ENCODE results near the gene ABCG1. TPM values are rescaled to one million over a fixed set of nuclear protein-coding genes. Genes with fewer than 3 reads are reported as not detected.

Gene ABCG1
- total RNA-seq, 2 experiments from 2014 or later, result 16.7 to 17.3 TPM

DNA sequence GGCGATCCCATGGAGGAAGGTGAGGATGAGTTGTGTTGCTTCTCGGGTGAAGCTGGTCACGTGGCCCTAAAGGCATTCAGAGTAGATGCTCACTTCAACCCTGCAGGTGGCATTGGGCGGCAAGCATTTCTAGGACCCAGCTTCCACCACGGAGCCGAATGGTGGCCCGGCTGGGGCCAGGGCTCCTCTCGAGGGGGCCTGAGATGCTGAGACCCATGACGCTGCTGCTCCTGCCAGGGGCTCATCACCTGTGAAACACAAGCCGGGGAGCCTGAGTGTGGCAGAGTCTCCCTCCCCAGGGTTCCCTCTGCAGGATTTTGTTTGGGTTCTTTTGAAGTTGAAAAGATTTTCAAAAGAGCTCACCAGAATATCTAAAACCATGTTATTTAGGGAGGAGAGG is 41.2 kb downstream of the ABCG1 start:
- no peaks in the 10 kb centered on the region for H3K9me3 ChIP-seq (ENCODE audit: low read length)
- H2AFZ ChIP-seq (ENCODE audit: low read length), result no peak overlapping the region
- H3K79me2 ChIP-seq (ENCODE audit: insufficient read depth, low read depth, low read length), result peaks cover 11% of the 10 kb centered on the region; the same call in 1 of the 2 replicates
- DNase-seq (ENCODE audit: low spot score), result no peak
- H3K4me1 ChIP-seq (ENCODE audit: insufficient read depth, low read length, poor library complexity, severe bottlenecking), result peaks cover 30% of the 10 kb centered on the region
- CTCF ChIA-PET (ENCODE audit: unreplicated experiment), result no interaction called here
- no peak overlapping the region for H3K27ac ChIP-seq (ENCODE audit: low read depth, low read length, poor library complexity, severe bottlenecking)
- H3K4me2 ChIP-seq (ENCODE audit: low read length), result no peak overlapping the region
- TF ChIP-seq, protein P1, sequence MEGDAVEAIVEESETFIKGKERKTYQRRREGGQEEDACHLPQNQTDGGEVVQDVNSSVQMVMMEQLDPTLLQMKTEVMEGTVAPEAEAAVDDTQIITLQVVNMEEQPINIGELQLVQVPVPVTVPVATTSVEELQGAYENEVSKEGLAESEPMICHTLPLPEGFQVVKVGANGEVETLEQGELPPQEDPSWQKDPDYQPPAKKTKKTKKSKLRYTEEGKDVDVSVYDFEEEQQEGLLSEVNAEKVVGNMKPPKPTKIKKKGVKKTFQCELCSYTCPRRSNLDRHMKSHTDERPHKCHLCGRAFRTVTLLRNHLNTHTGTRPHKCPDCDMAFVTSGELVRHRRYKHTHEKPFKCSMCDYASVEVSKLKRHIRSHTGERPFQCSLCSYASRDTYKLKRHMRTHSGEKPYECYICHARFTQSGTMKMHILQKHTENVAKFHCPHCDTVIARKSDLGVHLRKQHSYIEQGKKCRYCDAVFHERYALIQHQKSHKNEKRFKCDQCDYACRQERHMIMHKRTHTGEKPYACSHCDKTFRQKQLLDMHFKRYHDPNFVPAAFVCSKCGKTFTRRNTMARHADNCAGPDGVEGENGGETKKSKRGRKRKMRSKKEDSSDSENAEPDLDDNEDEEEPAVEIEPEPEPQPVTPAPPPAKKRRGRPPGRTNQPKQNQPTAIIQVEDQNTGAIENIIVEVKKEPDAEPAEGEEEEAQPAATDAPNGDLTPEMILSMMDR (conservative IDR thresholded peaks at IDR 0.05; ENCODE audit: low read length), result no peak
- no peak for TF ChIP-seq EZH2phosphoT487 (IDR thresholded peaks at IDR 0.05; ENCODE audit: borderline replicate concordance, low read depth, low read length)
- H3K9me2 ChIP-seq (ENCODE audit: insufficient read depth, low read length), result no peaks in the 10 kb centered on the region
- intact Hi-C loops (cut with micrococcal nuclease; ENCODE audit: unreplicated experiment), result no loop called here
- POLR2A ChIA-PET, result interaction anchor here (0.6 to 1.9 kb wide), 4 partner anchors 10 to 286 kb away, joined by 3 to 6 read pairs (median 4); no protein-coding TSS in a partner anchor
- no peaks in the 10 kb centered on the region for H3K36me3 ChIP-seq (ENCODE audit: insufficient read depth, low read length)
- H3K4me3 ChIP-seq (ENCODE audit: low read depth, low read length, poor library complexity, severe bottlenecking), result no peak overlapping the region
- no peaks in the 10 kb centered on the region for H4K20me1 ChIP-seq (ENCODE audit: insufficient read depth, low read length)
- BruUV-seq (replicated peaks), result no TSS peak

DNA sequence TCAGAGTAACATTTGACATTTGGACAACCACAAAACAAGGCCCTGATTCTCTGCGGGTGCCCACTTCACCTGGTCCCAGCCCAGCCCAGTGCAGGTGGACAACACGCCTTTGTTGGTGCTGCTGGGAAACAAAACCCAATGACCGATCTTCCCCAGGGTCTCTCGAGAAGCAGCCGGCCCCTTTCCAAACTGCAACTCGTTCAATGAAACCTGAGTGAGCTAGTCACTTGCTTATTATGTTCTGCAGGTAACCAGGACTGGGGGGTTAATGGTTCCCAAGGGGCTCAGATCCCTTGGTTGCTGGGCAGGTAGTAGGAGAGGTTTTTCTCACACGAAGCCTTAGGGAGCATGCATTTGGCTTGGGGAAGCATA is 42.9 kb downstream of the ABCG1 start:
- H3K27ac ChIP-seq (ENCODE audit: low read depth, low read length, poor library complexity, severe bottlenecking), result no peak overlapping the region
- H4K20me1 ChIP-seq (ENCODE audit: insufficient read depth, low read length), result no peaks in the 10 kb centered on the region
- no peaks in the 10 kb centered on the region for H3K9me2 ChIP-seq (ENCODE audit: insufficient read depth, low read length)
- DNase-seq (ENCODE audit: low spot score), result no peak
- no TSS peak for BruUV-seq (replicated peaks)
- no peak overlapping the region for H3K4me3 ChIP-seq (ENCODE audit: low read depth, low read length, poor library complexity, severe bottlenecking)
- H3K9me3 ChIP-seq (ENCODE audit: low read length), result no peaks in the 10 kb centered on the region
- ChIA-PET CTCF (ENCODE audit: unreplicated experiment) (no interaction called here), POLR2A (interaction anchor here (0.8 kb wide), 1 partner anchor 32 kb away, joined by 4 read pairs; no protein-coding TSS in a partner anchor)
- no peak overlapping the region for H3K4me2 ChIP-seq (ENCODE audit: low read length)
- intact Hi-C loops (cut with micrococcal nuclease; ENCODE audit: unreplicated experiment), result no loop called here
- no peaks in the 10 kb centered on the region for H3K36me3 ChIP-seq (ENCODE audit: insufficient read depth, low read length)
- H3K79me2 ChIP-seq (ENCODE audit: insufficient read depth, low read depth, low read length), result no peaks in the 10 kb centered on the region
- peaks cover 13% of the 10 kb centered on the region for H3K4me1 ChIP-seq (ENCODE audit: insufficient read depth, low read length, poor library complexity, severe bottlenecking)
- no peak for TF ChIP-seq EZH2phosphoT487 (IDR thresholded peaks at IDR 0.05; ENCODE audit: borderline replicate concordance, low read depth, low read length)
- TF ChIP-seq, protein P1 (conservative IDR thresholded peaks at IDR 0.05; ENCODE audit: low read length), result no peak
- H2AFZ ChIP-seq (ENCODE audit: low read length), result no peak overlapping the region

- no peak overlapping the region for H2AFZ ChIP-seq (ENCODE audit: low read length)
- CTCF ChIA-PET (ENCODE audit: unreplicated experiment), result no interaction called here
- H3K4me3 ChIP-seq (ENCODE audit: low read depth, low read length, poor library complexity, severe bottlenecking), result no peak overlapping the region
- POLR2A ChIA-PET, result no interaction called here
- no peak for DNase-seq (ENCODE audit: low spot score)
- H3K4me1 ChIP-seq (ENCODE audit: insufficient read depth, low read length, poor library complexity, severe bottlenecking), result peaks cover 12% of the 10 kb centered on the region
- no peak overlapping the region for H3K27ac ChIP-seq (ENCODE audit: low read depth, low read length, poor library complexity, severe bottlenecking)
- no peak overlapping the region for H3K4me2 ChIP-seq (ENCODE audit: low read length)
- no TSS peak for BruUV-seq (replicated peaks)
- no peaks in the 10 kb centered on the region for H3K9me2 ChIP-seq (ENCODE audit: insufficient read depth, low read length)
- no peaks in the 10 kb centered on the region; the same call in 1 of the 2 replicates for H4K20me1 ChIP-seq (ENCODE audit: insufficient read depth, low read length)
- no peaks in the 10 kb centered on the region for H3K36me3 ChIP-seq (ENCODE audit: insufficient read depth, low read length)
- TF ChIP-seq, protein P1 (conservative IDR thresholded peaks at IDR 0.05; ENCODE audit: low read length), result no peak
- no peak for TF ChIP-seq EZH2phosphoT487 (IDR thresholded peaks at IDR 0.05; ENCODE audit: borderline replicate concordance, low read depth, low read length)
- H3K9me3 ChIP-seq (ENCODE audit: low read length), result no peaks in the 10 kb centered on the region
- intact Hi-C loops (cut with micrococcal nuclease; ENCODE audit: unreplicated experiment), result no loop called here
- peaks cover 7% of the 10 kb centered on the region; the same call in 1 of the 2 replicates for H3K79me2 ChIP-seq (ENCODE audit: insufficient read depth, low read depth, low read length)
Measured at GRCh38 chr21:42262831-42263231, 43.9 kb downstream of the ABCG1 start.
